HFFc6 (cell line): Measurements from ENCODE around the gene OR52M1. TPM values are rescaled to one million over a fixed set of nuclear protein-coding genes. Genes with fewer than 3 reads are reported as not detected.

Experiments used
- DNase-seq: peaks from one replicate; pipeline ENCODE4 v3.0.0-alpha.2; 2018
- H3K27ac Mint-ChIP-seq: 2 replicates; pipeline ENCODE4 v1.8.0; 2020; ENCODE audit warnings: mild to moderate bottlenecking, mixed read lengths
- H3K27me3 Mint-ChIP-seq: 2 replicates; pipeline ENCODE4 v1.8.0; 2021; ENCODE audit warnings: mild to moderate bottlenecking, moderate library complexity, mixed read lengths; ENCODE audit not compliant: insufficient read depth
- H3K36me3 Mint-ChIP-seq: 2 replicates; pipeline ENCODE4 v1.8.0; 2021; ENCODE audit warnings: low read depth, mixed read lengths
- H3K4me1 Mint-ChIP-seq: 2 replicates; pipeline ENCODE4 v1.8.0; 2020; ENCODE audit warnings: low read depth, mixed read lengths
- H3K4me3 Mint-ChIP-seq: 2 replicates; pipeline ENCODE4 v1.8.0; 2020; ENCODE audit warnings: mild to moderate bottlenecking, moderate library complexity, mixed read lengths
- H3K9me3 Mint-ChIP-seq: 2 replicates; pipeline ENCODE4 v1.8.0; 2020; ENCODE audit warnings: mild to moderate bottlenecking, mixed read lengths
- total RNA-seq, 6 experiments: library from RNA; stranded (reverse); fragmentation: NEBNext Ultra II Directional; extraction: Animal tissue kit (Norgen Biotek cat#: 25700); gene quantifications; 2 replicates in 1 of 6; 3 replicates in 5 of 6; pipeline ENCODE4 v1.2.3, GENCODE V29; 2021
- TF ChIP-seq, protein P1 (sequence below): fragments of 200-600 bp; sonication (generic); IDR thresholded peaks from 2 replicates; pipeline ENCODE4 v1.5.0; 2021; ENCODE audit warnings: antibody characterized with exemption, mild to moderate bottlenecking

Gene OR52M1
- total RNA-seq, 6 experiments from 2014 or later: not detected

DNA sequence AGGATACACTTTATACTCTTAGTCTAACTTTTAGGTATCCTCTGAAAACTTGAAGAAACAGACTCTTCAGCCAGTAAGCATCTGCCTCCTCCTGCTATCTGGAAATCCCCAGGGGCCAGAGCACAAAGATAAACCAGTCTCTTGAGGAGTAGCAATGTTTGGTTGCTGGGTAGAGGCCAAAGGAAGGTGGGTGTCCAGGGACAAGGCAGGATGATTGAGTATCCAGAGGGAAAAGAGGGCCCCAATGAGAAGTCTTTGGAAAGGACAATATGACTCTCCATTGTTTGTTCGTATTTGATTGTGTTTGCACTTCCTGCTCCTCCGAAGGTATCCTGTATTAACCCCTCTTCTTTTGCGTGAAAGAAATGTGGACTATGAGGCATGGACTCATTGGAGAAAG lies 44.0 kb downstream of the OR52M1 start:
- H3K4me3 Mint-ChIP-seq: no peak overlapping the region
- TF ChIP-seq, protein P1, sequence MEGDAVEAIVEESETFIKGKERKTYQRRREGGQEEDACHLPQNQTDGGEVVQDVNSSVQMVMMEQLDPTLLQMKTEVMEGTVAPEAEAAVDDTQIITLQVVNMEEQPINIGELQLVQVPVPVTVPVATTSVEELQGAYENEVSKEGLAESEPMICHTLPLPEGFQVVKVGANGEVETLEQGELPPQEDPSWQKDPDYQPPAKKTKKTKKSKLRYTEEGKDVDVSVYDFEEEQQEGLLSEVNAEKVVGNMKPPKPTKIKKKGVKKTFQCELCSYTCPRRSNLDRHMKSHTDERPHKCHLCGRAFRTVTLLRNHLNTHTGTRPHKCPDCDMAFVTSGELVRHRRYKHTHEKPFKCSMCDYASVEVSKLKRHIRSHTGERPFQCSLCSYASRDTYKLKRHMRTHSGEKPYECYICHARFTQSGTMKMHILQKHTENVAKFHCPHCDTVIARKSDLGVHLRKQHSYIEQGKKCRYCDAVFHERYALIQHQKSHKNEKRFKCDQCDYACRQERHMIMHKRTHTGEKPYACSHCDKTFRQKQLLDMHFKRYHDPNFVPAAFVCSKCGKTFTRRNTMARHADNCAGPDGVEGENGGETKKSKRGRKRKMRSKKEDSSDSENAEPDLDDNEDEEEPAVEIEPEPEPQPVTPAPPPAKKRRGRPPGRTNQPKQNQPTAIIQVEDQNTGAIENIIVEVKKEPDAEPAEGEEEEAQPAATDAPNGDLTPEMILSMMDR: no peak
- H3K27ac Mint-ChIP-seq: no peak overlapping the region
- no peaks in the 10 kb centered on the region for H3K4me1 Mint-ChIP-seq
- H3K9me3 Mint-ChIP-seq: no peaks in the 10 kb centered on the region
- DNase-seq: no peak
- H3K27me3 Mint-ChIP-seq: peaks cover 3% of the 10 kb centered on the region; the same call in 1 of the 2 replicates
- H3K36me3 Mint-ChIP-seq: no peaks in the 10 kb centered on the region

DNA sequence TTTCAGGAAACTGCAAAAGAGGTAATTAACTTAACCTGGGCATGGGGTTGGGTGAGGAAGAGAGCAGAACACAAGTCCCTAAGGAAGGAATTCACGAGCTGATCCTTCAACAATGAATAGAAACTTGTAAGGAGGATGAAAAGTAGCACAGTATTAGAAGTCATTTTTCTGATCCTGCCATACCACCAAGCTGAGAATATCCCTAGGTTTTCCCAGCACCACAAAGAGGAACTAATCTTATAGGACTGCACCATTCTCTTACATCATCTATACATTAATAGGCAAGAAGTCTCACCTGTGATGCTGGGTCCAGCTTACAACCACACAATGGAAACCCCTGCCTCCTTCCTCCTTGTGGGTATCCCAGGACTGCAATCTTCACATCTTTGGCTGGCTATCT lies 48.7 kb downstream of the OR52M1 start, which contains the start of gene OR52I1:
OR52I1 (plus strand) TSS at position 301 of the 400 bp plus-strand sequence; CDS start at position 301, 0 bp downstream.
- no peak within 1 kb of the TSS for H3K4me3 Mint-ChIP-seq
- H3K27me3 Mint-ChIP-seq: peaks cover 3% of the 10 kb centered on the region; the same call in 1 of the 2 replicates
- no peak within 1 kb of the TSS for H3K27ac Mint-ChIP-seq
- no peak for DNase-seq
- TF ChIP-seq, protein P1: no peak
- no peaks in the 10 kb centered on the region for H3K9me3 Mint-ChIP-seq
- H3K36me3 Mint-ChIP-seq: no peaks in the 10 kb centered on the region; the same call in 1 of the 2 replicates
- H3K4me1 Mint-ChIP-seq: no peaks in the 10 kb centered on the region

Other genes starting within 250 kb of the OR52M1 start
- not detected for gene OR52B4, start 176.8 kb upstream of the OR52M1 start, total RNA-seq
- gene TRIM21, start 151.5 kb upstream of the OR52M1 start, total RNA-seq: 10 to 100 TPM; 11.1 to 23.1 (median 18.9) TPM
- gene OR52K2, start 95.9 kb upstream of the OR52M1 start, total RNA-seq: not detected
- gene OR52K1, start 62.5 kb upstream of the OR52M1 start, total RNA-seq: not detected
- gene OR52I2, start 36.6 kb downstream of the OR52M1 start, total RNA-seq: not detected
- not detected for gene OR52I1, start 48.8 kb downstream of the OR52M1 start, total RNA-seq
- 1 to 10 TPM; 6.4 to 10.0 (median 8.6) TPM for gene TRIM68, start 63.0 kb downstream of the OR52M1 start, total RNA-seq
- not detected for gene OR51D1, start 92.3 kb downstream of the OR52M1 start, total RNA-seq
- gene OR51E1, start 98.8 kb downstream of the OR52M1 start, total RNA-seq: not detected
- under 1 TPM in 4 of 6 experiments, not detected in 2; 0.09 to 0.32 (median 0.12) TPM for gene OR51E2, start 152.7 kb downstream of the OR52M1 start, total RNA-seq
- gene MMP26, start 159.6 kb downstream of the OR52M1 start, total RNA-seq: not detected
- not detected for gene OR51F1, start 224.7 kb downstream of the OR52M1 start, total RNA-seq